SK-MEL-5 (cell line): ENCODE measurements around the gene NPEPPS. TPM values are rescaled to one million over a fixed set of nuclear protein-coding genes. Genes with fewer than 3 reads are reported as not detected.

Experiments used
- DNase-seq: peaks from one replicate; pipeline ENCODE4 v3.0.0-alpha.2; 2016; ENCODE audit warnings: low read depth, low spot score
- in situ Hi-C: cut with HindIII; loops from 2 replicates; pipeline ENCODE4 v1.10.0; 2016; ENCODE audit warnings: low sequenced_read_pairs, high pct_unique_total_duplicates, low pct_unique_long_range_greater_than_20kb
- small RNA-seq, 2 experiments: library from RNA; depleted of rRNA; stranded (forward); fragments of <200 nt; gene quantifications; one replicate each; pipeline ENCODE3, GENCODE V24; 2014
- total RNA-seq: library from RNA; depleted of rRNA; stranded (reverse); fragments of >200 nt; shearing (Covaris generic); gene quantifications from 2 replicates; pipeline ENCODE4 v1.2.3, GENCODE V29; 2014; rRNA removed

Gene NPEPPS
- total RNA-seq, 1 experiment from 2014 or later: 42.0 TPM

DNA sequence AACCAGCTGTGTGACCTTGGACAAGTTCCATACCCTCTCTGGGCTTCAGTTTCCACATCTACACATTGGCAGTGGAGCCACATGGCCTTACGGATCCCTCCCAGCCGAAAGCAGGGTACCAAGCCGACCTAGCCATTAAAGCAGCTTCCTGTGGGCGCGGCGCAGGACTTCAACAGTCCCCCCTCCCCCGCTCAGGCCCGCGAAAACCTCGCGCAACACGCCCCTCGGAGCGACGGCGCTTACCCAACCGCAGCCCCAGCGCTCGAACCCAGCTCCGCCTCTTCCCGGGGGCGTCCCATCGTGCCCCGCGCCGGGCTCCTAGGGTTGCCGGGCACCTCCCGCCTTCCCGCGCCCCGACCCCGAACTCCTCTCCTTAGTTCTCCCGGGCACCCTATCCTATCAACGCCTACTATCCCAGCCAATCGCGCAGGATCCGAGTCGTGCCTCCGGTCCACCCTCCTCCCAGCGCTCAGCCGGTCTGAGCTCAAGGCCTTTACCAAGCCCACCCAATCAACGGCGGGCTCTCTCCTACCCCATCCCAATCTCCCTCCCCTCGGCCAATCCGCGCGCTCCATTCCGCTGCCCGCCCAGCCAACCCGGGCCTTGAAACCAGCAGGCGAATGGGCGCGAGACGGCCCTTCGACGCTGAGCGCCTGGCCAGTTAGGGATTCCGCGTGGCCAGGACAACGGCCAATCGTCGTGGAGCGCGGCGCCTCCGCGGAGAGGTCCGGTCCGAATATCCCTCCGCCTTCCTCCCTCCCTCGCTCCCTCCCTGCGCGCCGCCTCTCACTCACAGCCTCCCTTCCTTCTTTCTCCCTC lies 118.5 kb downstream of the NPEPPS start, which contains the start of gene KPNB1:
KPNB1 (plus strand) TSS at position 767 of the 819 bp plus-strand sequence. CDS start 326 bp downstream, outside the sequence.
- in situ Hi-C loops: no loop called here
- peak; percentile 99 for DNase-seq

- in situ Hi-C loops: no loop called here
- no peak for DNase-seq
Measured at GRCh38 chr17:47649972-47650524, 119.1 kb downstream of the NPEPPS start.

- in situ Hi-C loops: no loop called here
- DNase-seq: peak; percentile 96
Measured at GRCh38 chr17:47650525-47651522, 119.9 kb downstream of the NPEPPS start.

DNA sequence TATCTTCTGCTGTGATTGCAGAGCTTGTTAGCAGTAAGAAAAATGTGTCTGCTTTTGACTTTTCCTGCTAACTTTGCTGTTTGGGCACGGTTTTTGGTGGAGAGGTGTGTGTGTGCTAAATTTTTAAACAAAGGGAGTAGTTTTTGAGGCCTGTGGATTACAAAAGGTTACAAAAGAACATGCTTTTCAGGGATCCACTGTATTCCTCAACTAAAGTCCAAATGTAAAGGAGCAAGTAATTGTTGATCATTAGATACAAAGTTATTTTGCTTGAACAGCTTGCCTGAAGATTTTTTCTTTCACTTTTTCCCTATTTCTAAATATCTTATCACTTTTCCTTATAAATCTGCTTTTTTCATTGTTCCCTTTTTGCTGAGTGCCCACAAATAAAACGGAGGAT lies 120.8 kb downstream of the NPEPPS start:
- DNase-seq: no peak
- in situ Hi-C loops: no loop called here

DNA sequence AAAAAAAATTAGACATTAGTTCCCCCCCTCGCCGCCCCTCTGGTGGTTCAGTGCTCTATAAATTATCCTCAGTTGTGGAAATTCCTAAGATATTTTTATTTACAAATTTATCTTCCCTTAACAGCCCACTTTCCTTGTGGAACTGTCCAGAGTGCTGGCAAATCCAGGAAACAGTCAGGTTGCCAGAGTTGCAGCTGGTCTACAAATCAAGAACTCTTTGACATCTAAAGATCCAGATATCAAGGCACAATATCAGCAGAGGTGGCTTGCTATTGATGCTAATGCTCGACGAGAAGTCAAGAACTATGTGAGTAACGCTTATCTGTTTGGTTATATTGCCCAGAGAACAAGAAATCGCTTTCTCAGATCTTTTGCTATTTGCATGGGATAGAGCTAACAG lies 121.7 kb downstream of the NPEPPS start:
- DNase-seq: no peak
- in situ Hi-C loops: no loop called here

DNA sequence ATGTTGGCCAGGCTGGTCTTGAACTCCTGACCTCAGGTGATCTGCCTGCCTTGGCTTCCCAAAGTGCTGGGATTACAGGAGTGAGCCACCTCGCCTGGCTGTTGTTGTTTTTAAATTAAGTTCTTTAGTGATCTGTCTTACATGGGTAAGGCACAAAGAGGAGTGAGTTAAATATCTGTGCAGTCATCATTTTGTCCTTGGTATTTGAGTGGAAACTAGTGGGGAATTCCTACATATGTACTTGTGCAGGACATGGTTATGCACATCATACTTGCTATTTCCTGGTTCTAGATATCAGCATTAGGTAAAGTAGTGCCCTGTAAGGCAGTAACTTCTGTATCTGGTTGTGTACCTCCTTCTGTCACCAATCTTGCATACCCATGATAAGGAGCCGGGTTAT lies 122.5 kb downstream of the NPEPPS start:
- no peak for DNase-seq
- in situ Hi-C loops: no loop called here

GRCh38 chr17:47654991-47655390 lies 124.1 kb downstream of the NPEPPS start:
- DNase-seq: no peak
- in situ Hi-C loops: no loop called here

GRCh38 chr17:47660064-47660492 lies 129.2 kb downstream of the NPEPPS start:
- in situ Hi-C loops: no loop called here
- DNase-seq: no peak

- in situ Hi-C loops: no loop called here
- peak; percentile 75 for DNase-seq
Measured at GRCh38 chr17:47663912-47664623, 133.2 kb downstream of the NPEPPS start.

DNA sequence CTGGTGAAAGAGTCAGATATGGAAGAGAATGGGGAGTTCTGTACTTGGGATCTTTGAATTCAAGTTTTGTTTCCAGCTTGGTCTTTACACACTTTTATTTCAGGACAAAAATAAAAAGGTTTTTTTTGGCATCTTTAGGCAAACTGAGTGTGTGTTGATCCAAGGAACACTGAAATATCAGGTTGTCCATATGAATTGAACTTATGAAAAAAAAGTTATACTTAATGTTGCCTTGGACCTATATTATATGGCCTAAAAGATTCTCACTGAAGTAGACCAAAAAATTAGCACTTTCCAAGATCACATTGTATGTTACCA lies 133.7 kb downstream of the NPEPPS start:
- DNase-seq: no peak
- in situ Hi-C loops: no loop called here

- in situ Hi-C loops: no loop called here
- no peak for DNase-seq
Measured at GRCh38 chr17:47665655-47666054, 134.7 kb downstream of the NPEPPS start.

GRCh38 chr17:47669081-47669480 lies 138.2 kb downstream of the NPEPPS start:
- no peak for DNase-seq
- in situ Hi-C loops: no loop called here

- in situ Hi-C loops: no loop called here
- DNase-seq: no peak
Measured at GRCh38 chr17:47670064-47670463, 139.2 kb downstream of the NPEPPS start.

Small RNAs within 50 kb of the gene (small RNA-seq; reads per million reads assigned to genes)
- gene RF00019: 0 reads per million in 2 experiments

Other genes starting within 250 kb of the NPEPPS start
- gene EFCAB13, start 207.2 kb upstream of the NPEPPS start, total RNA-seq: 1.8 and 2.7 TPM in 2 replicates
- 286 and 297 TPM in 2 replicates for gene KPNB1, start 118.8 kb downstream of the NPEPPS start, total RNA-seq
- 7.7 and 8.3 TPM in 2 replicates for gene TBKBP1, start 163.1 kb downstream of the NPEPPS start, total RNA-seq
- not detected in 2 replicates for gene TBX21, start 202.1 kb downstream of the NPEPPS start, total RNA-seq